GM18861 (cell line): Measurements from ENCODE around the gene IMMP2L.

Experiments used
- ATAC-seq: cut with Tn5 transposase; IDR thresholded peaks from one replicate; pipeline ENCODE4 v1.9.1; 2021; ENCODE audit not compliant: unreplicated experiment

The IMMP2L gene

DNA sequence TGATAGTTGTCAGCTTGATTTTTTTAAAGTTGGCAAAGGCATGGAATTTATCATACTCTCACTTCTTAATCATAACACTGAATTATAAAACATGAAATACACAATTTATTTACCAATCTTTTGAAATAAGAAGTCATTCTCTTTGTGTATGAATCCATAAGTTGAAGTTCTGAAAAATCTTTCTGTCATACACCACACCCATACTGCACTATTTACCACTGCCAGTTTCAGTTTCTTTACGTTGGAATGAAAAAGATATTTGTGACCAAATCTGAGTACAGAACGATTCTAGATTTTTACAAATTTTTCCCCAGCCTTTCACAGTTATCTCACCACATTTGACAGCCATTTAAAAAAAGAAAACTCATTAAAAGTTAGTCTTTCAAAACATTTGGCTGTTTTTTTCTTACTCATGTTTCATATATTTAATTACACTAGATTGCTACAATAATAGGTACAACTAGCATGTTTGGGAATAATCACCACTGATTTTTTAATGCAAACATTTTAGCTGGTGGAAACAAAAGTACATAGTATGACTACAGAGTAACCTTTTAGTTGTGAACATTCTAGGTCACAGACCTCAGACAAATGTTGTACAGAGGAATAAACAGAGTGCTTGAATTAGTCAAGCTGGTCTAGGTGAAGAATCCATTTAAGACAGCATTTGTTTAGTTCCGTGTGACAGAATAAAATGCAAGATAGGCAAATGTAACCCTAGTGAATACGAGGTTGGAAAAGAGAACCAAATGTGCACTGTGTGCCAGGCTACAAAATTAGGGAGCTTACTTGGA is 656.3 kb downstream of the IMMP2L start:
- no peak for ATAC-seq

DNA sequence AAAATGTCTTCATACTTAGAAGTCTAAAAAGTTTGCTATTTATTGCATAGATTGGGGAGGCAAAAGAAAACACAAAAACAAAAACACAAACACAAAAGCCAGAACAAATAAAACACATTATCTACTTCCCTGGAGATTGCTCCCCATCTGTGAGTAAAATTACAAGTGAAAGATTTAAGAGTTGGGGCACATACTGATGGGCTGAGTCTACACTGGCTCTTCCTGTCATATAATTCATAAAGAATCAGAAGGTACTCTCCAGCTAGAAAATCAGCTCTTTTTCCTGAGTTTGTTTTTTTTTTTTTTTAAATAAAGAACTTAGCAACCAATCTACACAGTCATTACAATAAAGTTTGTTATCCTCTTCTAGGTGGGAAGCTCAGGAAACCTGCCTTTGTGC is 663.8 kb downstream of the IMMP2L start:
- no peak for ATAC-seq

DNA sequence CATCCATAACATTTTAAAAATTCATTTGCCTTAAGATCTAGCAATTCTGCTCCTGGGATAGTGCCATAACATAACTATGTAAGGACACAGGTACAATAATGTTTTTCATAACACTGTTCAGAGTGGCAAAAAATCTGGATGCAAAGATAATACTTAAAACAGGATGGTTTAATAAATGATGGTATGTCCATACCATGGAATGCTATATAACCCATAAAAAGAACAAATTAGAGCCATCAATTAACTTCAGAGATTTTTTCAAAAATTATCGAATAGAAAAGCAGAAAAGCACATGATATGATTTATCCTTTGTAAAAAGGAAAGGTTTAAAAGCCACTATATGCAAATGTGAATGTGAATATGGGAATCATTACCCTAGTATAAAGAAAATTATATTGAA is 664.8 kb downstream of the IMMP2L start:
- ATAC-seq: no peak

DNA sequence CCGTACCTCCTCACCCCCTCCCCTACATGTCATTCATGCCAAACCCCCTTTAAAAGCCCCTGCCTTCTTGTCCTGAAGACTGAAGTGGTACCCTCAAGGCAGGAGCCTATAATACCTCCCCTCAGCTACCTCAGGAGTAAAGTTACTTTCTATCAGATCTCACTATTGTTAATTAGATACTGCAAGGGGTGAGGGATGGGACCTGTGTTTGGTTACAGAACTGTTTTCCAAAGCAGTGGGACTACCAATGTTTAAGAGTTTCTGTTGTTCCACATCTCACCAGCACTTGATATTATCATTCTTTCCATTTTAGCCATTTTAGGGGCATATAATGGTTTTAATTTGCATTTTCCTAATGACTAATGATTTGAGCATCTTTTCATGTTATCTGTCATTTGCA is 668.2 kb downstream of the IMMP2L start:
- no peak for ATAC-seq

DNA sequence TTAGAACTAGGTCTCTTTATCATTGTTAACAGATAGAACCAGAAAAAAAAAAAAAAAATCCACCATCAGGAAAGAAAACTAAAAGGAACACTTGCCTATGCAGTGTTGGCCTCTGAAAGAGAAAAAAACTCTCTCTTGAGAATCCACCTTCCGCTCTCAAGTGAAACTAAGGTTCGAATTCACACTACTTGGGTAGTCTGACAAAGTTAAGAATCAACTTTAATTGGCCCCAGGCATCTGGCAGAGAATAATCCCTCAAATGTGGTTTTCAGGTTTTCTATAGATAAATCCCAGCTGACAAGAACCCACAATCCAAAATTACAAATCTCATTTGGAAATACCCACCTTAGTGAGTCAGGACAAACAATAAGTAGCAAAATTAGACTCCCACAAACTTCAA is 671.1 kb downstream of the IMMP2L start:
- ATAC-seq: no peak

DNA sequence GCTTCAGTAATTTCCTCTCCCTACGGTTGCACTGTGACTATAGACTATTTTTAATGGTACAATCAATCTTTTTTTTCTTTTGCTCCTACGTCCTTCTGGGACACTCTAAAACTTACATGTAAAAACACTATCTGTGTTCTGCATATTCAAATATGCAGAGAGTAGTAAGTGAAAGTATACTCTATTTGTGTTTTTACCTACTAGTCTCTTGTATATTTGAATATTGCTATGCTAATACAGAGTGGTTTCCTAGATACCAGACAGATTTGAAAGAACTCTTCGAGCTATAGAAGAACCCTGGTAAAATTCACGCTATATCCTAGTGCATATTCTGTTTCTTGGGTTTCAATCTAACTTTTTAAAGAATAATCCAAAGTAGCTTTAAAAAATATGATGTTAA is 672.2 kb downstream of the IMMP2L start:
- ATAC-seq: no peak

DNA sequence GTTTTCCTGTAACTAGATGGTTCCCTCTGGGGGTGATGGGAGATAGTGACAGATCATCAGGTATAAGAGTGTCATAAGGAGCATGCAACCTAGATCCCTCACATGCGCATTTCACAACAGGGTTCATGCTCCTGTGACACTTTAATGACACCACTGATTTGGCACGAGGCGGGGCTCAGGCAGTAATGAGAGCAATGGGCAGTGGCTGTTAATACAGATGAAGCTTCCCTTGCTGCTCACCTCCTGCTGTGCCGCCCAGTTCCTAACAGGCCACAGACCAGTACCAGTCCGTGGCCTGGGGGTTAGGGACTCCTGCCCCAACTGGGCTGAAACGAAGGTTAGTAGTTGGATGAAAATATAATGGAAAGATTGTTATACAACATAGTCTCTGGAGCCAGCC is 673.0 kb downstream of the IMMP2L start:
- ATAC-seq: no peak

DNA sequence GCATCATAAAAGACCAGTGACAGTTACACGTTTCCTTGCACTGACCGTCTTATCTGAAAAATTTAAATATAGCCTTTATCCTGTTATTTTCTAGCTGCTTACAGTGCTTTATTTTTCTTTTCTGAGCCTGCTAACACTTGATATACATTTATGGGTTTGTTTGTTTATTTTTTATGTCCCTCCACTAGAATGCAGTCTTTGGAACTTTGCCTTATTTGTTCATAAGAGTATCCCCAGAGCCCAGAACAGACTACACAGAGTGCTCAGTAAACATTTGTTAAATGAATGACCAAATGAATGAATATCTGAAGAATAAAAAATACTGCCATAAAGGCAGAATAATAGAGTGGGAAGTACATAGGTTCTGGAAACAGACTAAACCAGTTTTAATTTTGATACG is 673.7 kb downstream of the IMMP2L start:
- ATAC-seq: no peak

DNA sequence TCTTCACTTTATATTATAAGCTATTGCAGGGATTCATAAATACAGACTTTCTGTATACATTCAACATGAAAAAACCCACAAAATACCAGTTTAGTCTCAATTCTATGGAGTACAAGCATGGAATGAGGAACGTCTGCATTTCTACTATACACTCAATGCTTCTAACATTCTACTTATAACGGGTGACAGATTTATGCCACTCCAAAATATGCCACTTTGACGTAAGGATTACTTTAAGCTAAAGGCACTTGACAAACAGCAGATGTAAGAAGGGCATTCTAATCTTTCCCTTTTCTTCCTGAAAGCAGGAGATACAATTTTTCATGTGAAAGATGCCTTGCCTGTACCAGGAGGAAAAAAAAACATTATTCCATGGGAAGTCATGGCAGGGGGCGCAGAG is 676.8 kb downstream of the IMMP2L start:
- ATAC-seq: no peak

DNA sequence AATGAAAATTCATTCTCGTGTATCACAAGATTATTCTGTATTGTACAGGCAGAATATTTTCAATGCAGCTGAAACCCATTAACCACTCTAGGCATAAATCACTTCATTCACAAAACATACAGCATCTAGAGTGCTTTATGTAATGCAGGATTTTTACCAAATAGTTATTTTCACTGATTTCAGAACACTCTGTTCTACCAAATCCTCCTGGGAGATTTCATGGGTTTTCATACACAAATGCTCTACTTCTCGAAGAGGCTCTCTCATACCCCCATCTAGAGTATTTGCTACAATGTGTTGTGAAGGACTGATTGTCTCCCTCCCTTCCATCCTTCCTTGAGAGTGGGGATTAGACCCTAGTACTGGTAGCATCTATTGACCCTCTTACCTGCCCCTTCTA is 680.6 kb downstream of the IMMP2L start:
- no peak for ATAC-seq

DNA sequence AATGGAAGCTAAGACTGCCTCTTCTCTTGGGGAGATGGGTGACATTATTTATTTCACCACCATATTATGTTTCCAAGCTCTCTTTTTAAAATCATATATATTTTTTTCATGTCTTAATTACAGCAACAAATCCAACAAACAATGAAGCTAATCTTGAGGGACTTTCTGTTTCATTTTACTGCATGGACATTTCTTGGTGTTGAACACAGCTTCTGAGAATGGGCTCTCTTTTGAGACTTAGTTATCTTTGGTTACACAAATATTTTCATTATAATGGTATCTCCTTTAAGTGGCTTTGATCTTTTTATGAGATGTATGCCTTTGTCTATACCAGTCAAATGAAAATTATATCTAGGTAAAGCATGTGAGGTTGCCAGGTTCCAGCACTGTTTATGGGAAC is 681.3 kb downstream of the IMMP2L start:
- ATAC-seq: no peak

DNA sequence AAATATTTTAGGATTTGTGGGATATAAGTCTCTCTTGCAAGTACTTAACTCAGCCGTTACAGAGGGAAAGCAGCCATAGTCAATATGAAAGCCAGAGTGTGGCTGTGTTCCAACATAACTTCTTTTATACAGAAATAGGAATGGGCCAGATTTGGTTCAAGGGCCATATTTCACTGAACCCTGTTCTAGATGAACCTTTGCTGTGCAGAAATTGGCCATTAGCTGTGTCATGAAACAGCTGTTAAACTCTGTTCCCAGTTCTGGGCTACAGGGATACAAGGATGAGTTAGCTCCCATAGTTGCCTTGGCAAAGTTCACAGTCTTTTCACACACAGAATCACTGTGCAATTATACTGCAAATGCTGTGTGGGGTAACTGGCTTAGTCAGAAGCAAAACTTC is 685.3 kb downstream of the IMMP2L start:
- ATAC-seq: no peak

DNA sequence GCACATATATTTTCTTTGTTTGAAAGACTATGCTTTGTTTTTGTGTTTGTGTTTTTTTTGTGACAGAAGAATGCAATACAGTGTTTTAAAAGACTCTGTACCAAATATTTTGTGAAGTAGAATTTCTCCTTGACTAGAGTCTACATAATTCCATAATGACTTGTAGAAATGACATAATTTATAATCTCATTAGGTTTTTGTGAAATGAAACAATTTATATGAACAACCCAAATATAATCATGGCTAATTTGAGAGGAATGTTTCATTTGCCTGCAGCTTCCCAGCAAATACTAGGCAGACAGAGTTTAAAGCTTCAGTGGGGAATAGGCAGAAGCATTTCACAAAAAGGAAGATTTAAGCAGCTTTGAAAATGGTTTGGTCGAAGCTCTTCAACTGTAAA is 686.9 kb downstream of the IMMP2L start:
- no peak for ATAC-seq

DNA sequence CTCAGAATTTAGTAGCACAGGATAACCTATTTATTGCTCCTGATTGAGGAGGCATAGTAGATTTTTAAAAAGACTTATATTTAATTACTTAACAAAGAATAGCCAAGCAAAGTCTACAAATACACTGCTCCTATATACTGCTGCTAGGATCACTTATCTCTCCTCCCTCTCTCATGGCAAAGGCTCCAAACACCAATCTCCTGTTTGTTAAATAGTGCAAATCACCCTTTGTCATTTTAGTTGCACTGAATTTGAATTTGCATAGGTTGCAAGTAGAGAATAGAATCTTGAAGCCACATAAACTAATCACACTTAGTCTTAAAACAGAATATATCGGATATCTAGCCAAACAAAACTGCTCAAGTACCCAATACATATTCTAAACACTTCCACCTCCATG is 690.4 kb downstream of the IMMP2L start:
- no peak for ATAC-seq

DNA sequence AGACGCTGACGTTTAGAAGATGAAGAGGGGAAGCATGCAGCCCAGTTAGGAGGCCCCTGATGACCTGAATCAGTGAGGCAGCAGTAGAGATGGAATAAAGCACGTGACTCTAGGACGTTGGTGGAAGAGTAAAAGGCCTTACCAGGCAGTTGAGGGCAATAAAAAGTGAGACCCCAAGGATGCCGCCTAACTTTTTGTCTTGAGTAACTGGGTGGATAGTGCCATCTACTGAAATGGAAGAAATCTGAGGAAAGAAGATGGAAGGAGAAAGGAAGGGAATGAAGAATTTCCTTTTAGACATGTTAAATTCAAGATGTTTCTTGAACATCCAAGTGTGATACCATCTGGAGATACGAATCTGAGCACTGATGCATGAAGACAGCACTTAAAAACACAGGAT is 691.4 kb downstream of the IMMP2L start:
- ATAC-seq: no peak

DNA sequence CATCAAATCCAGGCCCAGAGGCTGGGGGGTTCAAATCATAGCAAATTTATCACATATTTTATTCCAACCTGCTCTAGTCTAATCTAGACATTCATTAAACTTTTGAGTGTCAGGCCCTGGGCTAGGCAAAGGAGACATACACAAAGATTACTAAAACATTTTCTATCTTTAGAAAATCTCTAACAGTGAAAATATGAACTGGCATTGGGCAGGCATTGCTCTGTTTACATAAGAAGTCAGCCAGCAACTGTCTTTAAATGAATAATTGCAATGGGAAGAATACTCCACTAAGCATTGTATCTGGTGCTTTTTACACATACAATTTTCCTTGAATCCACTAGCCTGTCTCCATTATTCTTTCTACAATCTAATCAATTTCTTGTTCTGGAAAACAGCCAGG is 693.8 kb downstream of the IMMP2L start:
- no peak for ATAC-seq

DNA sequence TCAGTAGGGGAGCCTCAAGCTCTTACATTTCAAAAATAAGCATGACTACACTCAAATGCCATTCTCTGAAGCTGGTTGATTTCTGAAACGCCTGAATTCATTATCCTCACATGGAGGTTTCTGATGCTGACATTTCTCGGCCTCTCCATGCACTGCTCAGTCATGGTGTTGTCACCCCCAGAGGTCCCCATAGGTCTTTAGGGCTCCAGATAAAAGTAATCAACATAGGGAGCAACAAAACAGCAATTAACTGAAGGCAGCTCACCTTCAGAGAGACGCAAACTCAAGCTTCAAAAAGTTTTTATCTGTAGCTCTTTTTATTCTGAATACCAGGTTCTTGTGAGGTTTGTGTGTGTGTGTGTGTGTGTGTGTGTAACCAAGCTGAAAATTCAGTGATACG is 694.5 kb downstream of the IMMP2L start:
- ATAC-seq: no peak

DNA sequence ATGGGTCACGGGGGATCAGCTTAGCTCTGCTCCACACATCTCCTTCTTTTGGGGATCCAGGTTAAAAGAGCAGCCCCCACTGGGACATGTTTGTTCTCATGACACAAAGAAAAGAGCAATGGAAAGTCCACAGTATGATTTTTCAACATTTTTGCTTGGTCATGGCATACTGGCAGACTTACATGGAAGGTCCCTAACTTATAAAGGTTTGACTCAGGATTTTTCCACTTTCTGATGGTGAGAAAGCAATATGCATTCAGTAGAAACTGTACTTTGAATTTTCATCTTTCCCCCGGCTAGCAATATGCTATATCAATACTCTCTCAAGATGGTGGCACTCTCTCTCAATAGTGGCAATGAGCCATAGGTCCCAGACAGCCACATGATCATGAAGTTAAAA is 699.0 kb downstream of the IMMP2L start:
- no peak for ATAC-seq

DNA sequence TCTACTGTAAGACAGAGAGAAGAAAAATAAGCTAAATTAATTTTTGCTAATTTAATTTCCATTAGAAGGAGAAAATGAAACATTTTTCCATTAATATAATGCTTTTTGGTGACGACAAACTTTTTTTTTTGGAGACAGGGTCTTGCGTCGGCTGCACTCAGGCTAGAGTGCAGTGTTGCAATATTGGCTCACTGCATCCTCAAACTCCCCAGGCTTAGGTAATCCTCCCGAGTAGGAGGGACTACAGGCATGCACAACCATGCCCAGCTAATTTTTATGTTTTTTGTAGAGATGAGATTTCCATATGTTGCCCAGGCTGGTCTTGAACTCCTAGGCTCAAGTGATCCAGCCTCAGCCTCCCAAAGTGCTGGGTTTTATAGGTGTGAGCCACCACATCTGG is 701.1 kb downstream of the IMMP2L start:
- ATAC-seq: no peak

DNA sequence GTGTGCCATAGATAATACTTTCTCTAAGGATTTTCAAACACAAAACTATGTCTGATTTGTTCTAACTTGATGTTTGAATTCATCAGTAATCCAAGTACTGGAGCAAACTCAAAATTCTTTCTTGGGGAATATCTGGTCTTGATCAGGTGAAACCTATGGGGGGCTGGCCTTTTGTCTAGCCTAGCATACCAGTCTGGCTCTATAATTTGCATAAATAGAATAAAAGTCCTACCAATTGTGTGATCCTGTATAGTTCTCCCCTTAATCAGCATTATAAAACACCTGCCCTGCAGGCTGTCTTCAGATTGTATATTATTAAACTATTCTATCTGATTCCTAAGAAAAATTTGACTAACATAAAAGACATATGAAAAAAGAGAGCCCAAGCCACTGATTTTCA is 705.2 kb downstream of the IMMP2L start:
- no peak for ATAC-seq

DNA sequence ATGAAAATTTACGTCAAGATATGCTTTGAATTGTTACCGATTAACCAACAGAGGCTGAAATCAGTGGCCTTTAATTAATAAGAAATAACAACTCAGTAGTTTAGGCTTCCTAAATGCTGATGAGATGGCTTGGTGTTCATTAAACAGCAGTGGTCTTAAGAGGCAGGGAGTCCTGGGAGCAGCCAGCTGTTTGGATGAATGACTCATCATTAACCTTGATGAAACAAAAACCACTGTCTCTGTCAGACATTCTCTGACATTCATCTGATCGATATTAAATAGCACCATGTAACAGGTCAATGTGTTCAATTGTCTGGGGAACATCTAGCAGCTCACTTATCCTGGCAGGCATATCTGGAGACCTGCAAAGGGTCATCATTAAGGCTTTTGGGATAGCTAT is 705.6 kb downstream of the IMMP2L start:
- ATAC-seq: no peak

DNA sequence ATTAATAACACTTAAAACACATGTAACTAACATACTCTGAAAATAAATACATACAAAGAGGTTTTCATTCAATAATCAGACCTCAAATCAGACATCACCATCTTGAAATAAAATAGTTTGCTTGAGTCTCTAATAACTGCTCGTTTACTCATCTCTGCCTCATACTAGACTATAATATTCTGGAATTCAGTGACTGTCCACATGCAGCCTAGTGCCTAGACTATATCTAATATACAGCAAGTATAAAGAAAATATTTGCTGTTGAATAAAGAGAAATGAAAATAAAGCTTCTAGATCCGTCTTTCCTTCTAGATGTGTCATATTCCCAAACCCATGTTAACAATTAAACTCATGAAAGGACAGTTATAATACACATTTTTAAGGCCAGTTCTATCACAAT is 707.6 kb downstream of the IMMP2L start:
- ATAC-seq: no peak

DNA sequence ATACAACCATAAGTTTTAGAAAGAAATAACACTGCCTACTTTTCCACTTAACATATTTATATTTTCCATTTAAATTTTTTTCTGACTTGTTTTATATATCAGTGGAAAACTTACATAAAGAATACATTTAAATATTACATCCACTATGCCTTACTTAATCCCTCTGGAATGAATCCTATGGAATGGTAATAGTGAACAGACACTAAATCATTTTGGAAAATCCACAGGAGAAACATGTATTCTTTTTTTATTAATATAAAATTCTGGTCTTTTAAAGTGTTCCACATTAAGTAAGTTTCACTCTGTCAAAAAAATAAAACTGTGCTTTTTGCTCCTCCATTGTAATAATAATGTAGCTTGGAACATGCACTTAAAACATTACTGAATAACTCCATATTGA is 708.1 kb downstream of the IMMP2L start:
- ATAC-seq: no peak
